NT2/D1 (cell line): ENCODE data around the gene PLK3.

ENCODE experiments used
- SUZ12 ChIP-seq: IDR thresholded peaks from 2 replicates; pipeline ENCODE4 v1.6.1; 2011; ENCODE audit not compliant: insufficient read length, insufficient read depth; ENCODE audit errors: extremely low read depth
- YY1 ChIP-seq: IDR thresholded peaks from 2 replicates; pipeline ENCODE4 v1.6.1; 2011; ENCODE audit not compliant: insufficient read length, insufficient read depth
- ZNF274 ChIP-seq: IDR thresholded peaks from 2 replicates; pipeline ENCODE4 v1.6.1; 2011; ENCODE audit warnings: mild to moderate bottlenecking, low read depth, low read length

GRCh38 chr1:44801491-44802305, 1.5 kb downstream of the PLK3 start:
- no peak for TF ChIP-seq YY1
- no peak for TF ChIP-seq SUZ12
- TF ChIP-seq ZNF274: no peak
